ENCODE data around the gene RBMS1. TPM values are rescaled to one million over a fixed set of nuclear protein-coding genes. Genes with fewer than 3 reads are reported as not detected.

The RBMS1 gene
- total and polyA plus RNA-seq, 12 donors: 22.6 to 77.7 (median 59.0) TPM

- peak in 7 of 8 donors; percentile 61 to 98 (median 86) for ATAC-seq
- H3K27ac ChIP-seq: peak overlapping the region in 4 of 10 donors; percentile 48 to 57 (median 52)
Observed at GRCh38 chr2:160505256-160505655, 11.6 kb upstream of the RBMS1 start.

GRCh38 chr2:160502478-160502877, 8.9 kb upstream of the RBMS1 start:
- DNase-seq (no peak), ATAC-seq (no peak)
- H3K4me1 ChIP-seq: peaks cover 0 to 24% (median 11%) of the 10 kb centered on the region in 9 donors
- no peak for TF ChIP-seq CTCF (IDR thresholded peaks at IDR 0.05)
- no peaks in the 10 kb centered on the region for H3K36me3 ChIP-seq
- no peak overlapping the region for H3K4me3 ChIP-seq
- H3K27ac ChIP-seq: no peak overlapping the region
- intact Hi-C loops (cut with DNase I): no loop called here
- H3K27me3 ChIP-seq: no peaks in the 10 kb centered on the region
- 79 to 88% methylated on average over 5 of the region's 5 CpGs for WGBS, 2 donors
- no peaks in the 10 kb centered on the region for H3K9me3 ChIP-seq

More at GRCh38 chr2:160505256-160505655, 11.6 kb upstream of the RBMS1 start:
- peak in 1 of 2 donors; percentile 52 for DNase-seq
- Histone ChIP-seq H3K9me3 (no peaks in the 10 kb centered on the region), H3K27me3 (no peaks in the 10 kb centered on the region), H3K4me3 (no peak overlapping the region), H3K4me1 (peaks cover 0 to 26% (median 11%) of the 10 kb centered on the region in 9 donors), H3K36me3 (no peaks in the 10 kb centered on the region)
- no peak for TF ChIP-seq CTCF (IDR thresholded peaks at IDR 0.05)
- WGBS, 2 donors: 26 to 36% methylated on average over 5 of the region's 5 CpGs
- intact Hi-C loops (cut with DNase I): loop anchor here in 1 of 10 donors (5.0 kb wide), 1 partner anchor 477 kb away; no protein-coding TSS in a partner anchor

GRCh38 chr2:160501370-160501769, 7.8 kb upstream of the RBMS1 start:
- H3K4me3 ChIP-seq: no peak overlapping the region
- no peaks in the 10 kb centered on the region for H3K27me3 ChIP-seq
- H3K4me1 ChIP-seq: peaks cover 0 to 24% (median 11%) of the 10 kb centered on the region in 9 donors
- no peaks in the 10 kb centered on the region for H3K9me3 ChIP-seq
- no peak for TF ChIP-seq CTCF (IDR thresholded peaks at IDR 0.05)
- no peak overlapping the region for H3K27ac ChIP-seq
- intact Hi-C loops (cut with DNase I): no loop called here
- ATAC-seq (no peak), DNase-seq (no peak)
- no peaks in the 10 kb centered on the region for H3K36me3 ChIP-seq
- WGBS, 2 donors: 93 to 97% methylated on average over 1 of the region's 1 CpG

- ATAC-seq (no peak), DNase-seq (no peak)
- Histone ChIP-seq H3K36me3 (no peaks in the 10 kb centered on the region), H3K9me3 (no peaks in the 10 kb centered on the region), H3K4me1 (peaks cover 0 to 13% (median 4%) of the 10 kb centered on the region in 9 donors), H3K27ac (no peak overlapping the region), H3K4me3 (no peak overlapping the region), H3K27me3 (peaks cover 0 to 9% (median 0%) of the 10 kb centered on the region in 7 donors)
- intact Hi-C loops (cut with DNase I): loop anchor here in 6 of 10 donors (10.0 kb wide), 6 partner anchors 165 to 475 kb away; no protein-coding TSS in a partner anchor
- no peak for TF ChIP-seq CTCF (IDR thresholded peaks at IDR 0.05)
- WGBS, 2 donors: 96 to 100% methylated on average over 1 of the region's 1 CpG
Observed at GRCh38 chr2:160499865-160500264, 6.3 kb upstream of the RBMS1 start.
